Transverse colon (tissue), 4 donors: Measurements from ENCODE around the gene MYO1C.

Experiments used
- POLR2A ChIP-seq: fragments of 450-650 bp; IDR thresholded peaks from one replicate; pipeline ENCODE4 v1.6.1; 2016; ENCODE audit warnings: antibody characterized with exemption, mild to moderate bottlenecking, moderate library complexity
- POLR2AphosphoS5 ChIP-seq, 3 donors: sonication (generic); formaldehyde crosslinking; IDR thresholded peaks; one replicate each; pipeline ENCODE4 v1.6.1; 2016; ENCODE audit warnings: antibody characterized with exemption in 3 of 3
- TF ChIP-seq, protein P1 (sequence below), 5 experiments: fragments of 200-600 bp in 3 of 5; fragments of 450-650 bp in 2 of 5; sonication (generic) in 3 of 5; IDR thresholded peaks; 1 replicate in 2 of 5; 2 replicates in 3 of 5; pipeline ENCODE4 v1.5.1; 2016 to 2017; ENCODE audit warnings: antibody characterized with exemption in 5 of 5, inconsistent platforms in 3 of 5, mild to moderate bottlenecking in 2 of 5, moderate library complexity in 1 of 5

DNA sequence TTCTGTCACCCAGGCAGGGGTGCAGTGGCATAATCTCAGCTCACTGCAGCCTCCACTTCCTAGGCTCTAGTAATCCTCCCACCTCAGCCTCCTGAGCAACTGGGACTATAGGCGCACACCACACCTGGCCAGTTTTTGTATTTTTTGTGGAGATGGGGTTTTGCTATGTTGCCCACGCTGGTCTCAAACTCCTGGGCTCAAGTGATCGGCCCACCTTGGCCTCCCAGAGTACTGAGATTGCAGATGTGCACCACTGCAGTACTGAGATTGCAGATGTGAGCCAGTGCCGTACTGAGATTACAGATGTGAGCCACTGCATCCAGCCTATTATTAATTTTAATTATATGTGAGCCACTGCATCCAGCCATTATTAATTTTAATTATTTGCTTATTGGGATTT, 50.3 kb downstream of the MYO1C start:
- no peak for TF ChIP-seq POLR2A
- TF ChIP-seq, protein P1, sequence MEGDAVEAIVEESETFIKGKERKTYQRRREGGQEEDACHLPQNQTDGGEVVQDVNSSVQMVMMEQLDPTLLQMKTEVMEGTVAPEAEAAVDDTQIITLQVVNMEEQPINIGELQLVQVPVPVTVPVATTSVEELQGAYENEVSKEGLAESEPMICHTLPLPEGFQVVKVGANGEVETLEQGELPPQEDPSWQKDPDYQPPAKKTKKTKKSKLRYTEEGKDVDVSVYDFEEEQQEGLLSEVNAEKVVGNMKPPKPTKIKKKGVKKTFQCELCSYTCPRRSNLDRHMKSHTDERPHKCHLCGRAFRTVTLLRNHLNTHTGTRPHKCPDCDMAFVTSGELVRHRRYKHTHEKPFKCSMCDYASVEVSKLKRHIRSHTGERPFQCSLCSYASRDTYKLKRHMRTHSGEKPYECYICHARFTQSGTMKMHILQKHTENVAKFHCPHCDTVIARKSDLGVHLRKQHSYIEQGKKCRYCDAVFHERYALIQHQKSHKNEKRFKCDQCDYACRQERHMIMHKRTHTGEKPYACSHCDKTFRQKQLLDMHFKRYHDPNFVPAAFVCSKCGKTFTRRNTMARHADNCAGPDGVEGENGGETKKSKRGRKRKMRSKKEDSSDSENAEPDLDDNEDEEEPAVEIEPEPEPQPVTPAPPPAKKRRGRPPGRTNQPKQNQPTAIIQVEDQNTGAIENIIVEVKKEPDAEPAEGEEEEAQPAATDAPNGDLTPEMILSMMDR (IDR thresholded peaks at IDR 0.05): no peak
- TF ChIP-seq POLR2AphosphoS5 (IDR thresholded peaks at IDR 0.05): no peak
